Transverse colon (tissue), 4 donors: ENCODE results near the gene PTCD1. TPM values are rescaled to one million over a fixed set of nuclear protein-coding genes. Genes with fewer than 3 reads are reported as not detected.
"Not testable (repeated sequence)": the region's sequence is repeated elsewhere in the genome, so short reads cannot be mapped to it uniquely, and the experiment has no call there.

ENCODE experiments used
- DNase-seq: peaks from one replicate; pipeline ENCODE4 v3.0.0-alpha.2; 2019
- H3K27ac ChIP-seq, 4 donors: fragments of 200-600 bp; sonication (generic); 2 replicates each; pipeline ENCODE4 v1.5.1; 2016 to 2018; ENCODE audit warnings: inconsistent platforms in 4 of 4
- H3K27me3 ChIP-seq: fragments of 200-600 bp; sonication (generic); 2 replicates; pipeline ENCODE4 v1.5.1; 2017; ENCODE audit warnings: inconsistent platforms
- H3K36me3 ChIP-seq, 4 donors: fragments of 200-600 bp; sonication (generic); 2 replicates each; pipeline ENCODE4 v1.5.1; 2017 to 2019; ENCODE audit warnings: inconsistent platforms in 4 of 4
- H3K4me1 ChIP-seq, 4 donors: fragments of 200-600 bp; sonication (generic); 2 replicates each; pipeline ENCODE4 v1.5.1; 2017 to 2020; ENCODE audit warnings: inconsistent platforms in 4 of 4
- H3K4me3 ChIP-seq, 4 donors: fragments of 200-600 bp; sonication (generic); 1 replicate in 1 of 4; 2 replicates in 3 of 4; pipeline versions ENCODE4 v1.5.1 to v1.6.1; 2017 to 2019; ENCODE audit warnings: inconsistent platforms in 4 of 4
- H3K9me3 ChIP-seq, 2 donors: fragments of 200-600 bp; sonication (generic); 2 replicates each; pipeline ENCODE4 v1.5.1; 2017 to 2019; ENCODE audit warnings: inconsistent platforms in 2 of 2
- EP300 ChIP-seq: sonication (generic); formaldehyde crosslinking; IDR thresholded peaks from one replicate; pipeline ENCODE4 v1.6.1; 2017; ENCODE audit warnings: antibody characterized with exemption, low read depth
- POLR2A ChIP-seq: fragments of 450-650 bp; IDR thresholded peaks from one replicate; pipeline ENCODE4 v1.6.1; 2016; ENCODE audit warnings: antibody characterized with exemption, mild to moderate bottlenecking, moderate library complexity
- POLR2AphosphoS5 ChIP-seq, 3 donors: sonication (generic); formaldehyde crosslinking; IDR thresholded peaks; one replicate each; pipeline ENCODE4 v1.6.1; 2016; ENCODE audit warnings: antibody characterized with exemption in 3 of 3
- WGBS, 2 donors: methylation state at CpG; one replicate each; pipeline ENCODE4 v1.1.5; 2018; ENCODE audit warnings: low coverage in 1 of 2; 5-methylcytosine and 5-hydroxymethylcytosine counted together
- in situ Hi-C, 4 donors: fragments of 200-750 bp; cut with MboI; loops; one replicate each; pipeline versions ENCODE4 v1.15.0 to v1.15.1; 2017; ENCODE audit warnings: low sequenced_read_pairs in 3 of 4, low pct_ligation_motif_present in 1 of 4, low pct_unique_long_range_greater_than_20kb in 1 of 4
- intact Hi-C: fragments of 100-400 bp; cut with DNase I; formaldehyde crosslinking; loops from one replicate; pipeline ENCODE4 v1.15.1; 2023; ENCODE audit warnings: low total_unique reads
- total RNA-seq, 4 donors: library from RNA; depleted of rRNA; stranded (reverse); fragments of >200 nt; gene quantifications; one replicate each; pipeline ENCODE4 v1.1.0, GENCODE V29; 2016
- TF ChIP-seq, protein P1 (sequence below), 5 experiments: fragments of 200-600 bp in 3 of 5; fragments of 450-650 bp in 2 of 5; sonication (generic) in 3 of 5; IDR thresholded peaks; 1 replicate in 2 of 5; 2 replicates in 3 of 5; pipeline ENCODE4 v1.5.1; 2016 to 2017; ENCODE audit warnings: antibody characterized with exemption in 5 of 5, inconsistent platforms in 3 of 5, mild to moderate bottlenecking in 2 of 5, moderate library complexity in 1 of 5

The PTCD1 gene
- total RNA-seq, 4 donors from 2014 or later, result 1.8 to 38.2 (median 5.5) TPM

DNA sequence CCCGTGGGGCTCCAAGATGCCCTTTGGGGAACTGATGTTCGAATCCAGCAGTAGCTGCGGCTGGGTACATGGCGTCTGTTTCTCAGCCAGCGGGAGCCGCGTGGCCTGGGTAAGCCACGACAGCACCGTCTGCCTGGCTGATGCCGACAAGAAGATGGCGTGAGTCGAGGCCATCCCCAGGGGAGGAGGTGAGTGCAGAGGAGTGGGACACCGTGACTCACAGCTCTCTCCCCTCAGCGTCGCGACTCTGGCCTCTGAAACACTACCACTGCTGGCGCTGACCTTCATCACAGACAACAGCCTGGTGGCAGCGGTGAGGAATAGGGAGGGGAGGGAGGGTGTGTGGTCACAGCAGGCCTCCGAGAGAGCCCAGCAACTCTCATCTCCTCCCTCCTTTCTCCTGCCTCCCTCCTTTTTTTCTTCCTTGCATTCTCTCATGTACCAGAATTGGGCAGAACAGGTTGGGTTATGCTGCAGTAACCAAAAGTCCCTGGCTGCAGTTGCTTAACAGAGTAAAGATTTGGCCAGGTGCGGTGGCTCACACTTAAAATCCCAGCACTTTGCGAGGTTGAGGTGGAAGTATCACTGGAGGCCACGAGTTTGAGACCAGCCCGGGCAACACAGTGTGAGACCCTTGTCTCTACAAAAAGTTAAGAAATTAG, 47.5 kb downstream of the PTCD1 start:
- no peak overlapping the region for H3K27ac ChIP-seq
- no peaks in the 10 kb centered on the region for H3K9me3 ChIP-seq
- no peaks in the 10 kb centered on the region for H3K27me3 ChIP-seq
- DNase-seq, result no peak
- H3K4me1 ChIP-seq, result peaks cover 17 to 19% (median 17%) of the 10 kb centered on the region in 4 donors
- in situ Hi-C loops, result no loop called here
- WGBS, 2 donors, result 93 to 100% methylated on average over 1 to 23 of the region's 23 CpGs
- no peak overlapping the region for H3K4me3 ChIP-seq
- TF ChIP-seq POLR2AphosphoS5 (IDR thresholded peaks at IDR 0.05) (no peak), EP300 (no peak), POLR2A (no peak)
- TF ChIP-seq, protein P1, sequence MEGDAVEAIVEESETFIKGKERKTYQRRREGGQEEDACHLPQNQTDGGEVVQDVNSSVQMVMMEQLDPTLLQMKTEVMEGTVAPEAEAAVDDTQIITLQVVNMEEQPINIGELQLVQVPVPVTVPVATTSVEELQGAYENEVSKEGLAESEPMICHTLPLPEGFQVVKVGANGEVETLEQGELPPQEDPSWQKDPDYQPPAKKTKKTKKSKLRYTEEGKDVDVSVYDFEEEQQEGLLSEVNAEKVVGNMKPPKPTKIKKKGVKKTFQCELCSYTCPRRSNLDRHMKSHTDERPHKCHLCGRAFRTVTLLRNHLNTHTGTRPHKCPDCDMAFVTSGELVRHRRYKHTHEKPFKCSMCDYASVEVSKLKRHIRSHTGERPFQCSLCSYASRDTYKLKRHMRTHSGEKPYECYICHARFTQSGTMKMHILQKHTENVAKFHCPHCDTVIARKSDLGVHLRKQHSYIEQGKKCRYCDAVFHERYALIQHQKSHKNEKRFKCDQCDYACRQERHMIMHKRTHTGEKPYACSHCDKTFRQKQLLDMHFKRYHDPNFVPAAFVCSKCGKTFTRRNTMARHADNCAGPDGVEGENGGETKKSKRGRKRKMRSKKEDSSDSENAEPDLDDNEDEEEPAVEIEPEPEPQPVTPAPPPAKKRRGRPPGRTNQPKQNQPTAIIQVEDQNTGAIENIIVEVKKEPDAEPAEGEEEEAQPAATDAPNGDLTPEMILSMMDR (IDR thresholded peaks at IDR 0.05), result no peak
- peaks cover 0 to 19% (median 9%) of the 10 kb centered on the region in 4 donors for H3K36me3 ChIP-seq
- intact Hi-C loops, result no loop called here

DNA sequence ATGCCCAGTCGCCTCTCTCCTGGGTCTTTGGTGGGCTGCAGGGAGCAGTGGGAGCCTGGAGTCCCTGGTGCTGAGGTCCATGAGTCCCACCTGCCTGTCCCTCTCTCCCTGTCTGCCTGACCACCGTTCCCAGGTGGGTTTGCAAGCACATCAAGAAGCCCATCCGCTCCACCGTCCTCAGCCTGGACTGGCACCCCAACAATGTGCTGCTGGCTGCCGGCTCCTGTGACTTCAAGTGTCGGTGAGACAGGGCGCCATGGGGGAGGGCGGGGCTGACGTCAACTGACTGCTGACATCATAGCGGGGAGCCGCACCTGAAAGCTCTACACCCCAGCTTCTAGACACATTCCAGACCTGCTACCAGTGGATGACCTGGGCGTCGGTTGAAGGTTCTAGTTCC, 48.8 kb downstream of the PTCD1 start:
- no peak overlapping the region for H3K27ac ChIP-seq
- peaks cover 0 to 19% (median 9%) of the 10 kb centered on the region in 4 donors for H3K36me3 ChIP-seq
- intact Hi-C loops (no loop called here), in situ Hi-C loops (no loop called here)
- H3K27me3 ChIP-seq, result no peaks in the 10 kb centered on the region
- no peaks in the 10 kb centered on the region for H3K9me3 ChIP-seq
- no peak for DNase-seq
- WGBS, 2 donors, result 90 to 100% methylated on average over 2 to 13 of the region's 13 CpGs
- no peak overlapping the region for H3K4me3 ChIP-seq
- TF ChIP-seq, protein P1 (IDR thresholded peaks at IDR 0.05), result no peak
- TF ChIP-seq EP300 (no peak), POLR2A (no peak), POLR2AphosphoS5 (IDR thresholded peaks at IDR 0.05) (no peak)
- H3K4me1 ChIP-seq, result peaks cover 17 to 19% (median 17%) of the 10 kb centered on the region in 4 donors

DNA sequence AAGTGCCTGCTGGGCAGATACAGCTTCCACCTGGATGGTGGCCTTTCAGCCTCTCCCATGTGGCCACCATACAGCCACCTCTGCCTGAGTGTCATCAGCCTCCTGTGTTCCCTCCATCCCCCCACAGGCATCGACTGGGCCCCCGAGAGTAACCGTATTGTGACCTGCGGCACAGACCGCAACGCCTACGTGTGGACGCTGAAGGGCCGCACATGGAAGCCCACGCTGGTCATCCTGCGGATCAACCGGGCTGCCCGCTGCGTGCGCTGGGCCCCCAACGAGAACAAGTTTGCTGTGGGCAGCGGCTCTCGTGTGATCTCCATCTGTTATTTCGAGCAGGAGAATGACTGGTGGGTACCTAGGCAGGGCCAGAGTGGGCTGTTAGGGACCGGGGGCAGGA, 50.7 kb downstream of the PTCD1 start:
- WGBS, 2 donors, result 97% methylated on average over 14 of the region's 20 CpGs; no CpG with 5 or more reads in 1 of the 2 donors
- Histone ChIP-seq H3K4me1 (peaks cover 7 to 10% (median 10%) of the 10 kb centered on the region in 4 donors), H3K27ac (no peak overlapping the region), H3K36me3 (peaks cover 0 to 19% (median 9%) of the 10 kb centered on the region in 4 donors), H3K9me3 (no peaks in the 10 kb centered on the region), H3K27me3 (no peaks in the 10 kb centered on the region), H3K4me3 (no peak overlapping the region)
- intact Hi-C loops (no loop called here), in situ Hi-C loops (no loop called here)
- TF ChIP-seq, protein P1 (IDR thresholded peaks at IDR 0.05), result no peak
- TF ChIP-seq POLR2AphosphoS5 (IDR thresholded peaks at IDR 0.05) (no peak), EP300 (no peak)
- DNase-seq, result no peak

DNA sequence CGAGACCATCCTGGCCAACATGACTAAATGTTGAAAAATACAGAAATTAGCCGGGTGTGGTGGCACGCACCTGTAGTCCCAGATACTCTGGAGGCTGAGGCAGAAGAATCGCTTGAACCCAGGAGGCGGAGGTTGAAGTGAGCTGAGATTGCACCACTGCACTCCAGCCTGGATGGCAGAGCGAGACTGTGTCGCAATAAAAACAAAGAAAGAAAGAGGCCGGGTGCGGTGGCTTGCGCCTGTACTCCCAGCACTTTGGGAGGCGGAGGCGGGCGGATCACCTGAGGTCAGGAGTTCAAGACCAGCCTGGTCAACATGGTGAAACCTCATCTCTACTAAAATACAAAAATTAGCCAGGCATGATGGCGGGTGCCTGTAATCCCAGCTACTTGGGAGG, 51.4 kb downstream of the PTCD1 start:
- H3K9me3 ChIP-seq, intact Hi-C loops, H3K4me1 ChIP-seq, H3K27me3 ChIP-seq, H3K4me3 ChIP-seq, H3K27ac ChIP-seq, DNase-seq, in situ Hi-C loops: not testable (repeated sequence)
- 91 to 93% methylated on average over 5 to 14 of the region's 14 CpGs for WGBS, 2 donors
- peaks cover 0 to 19% (median 9%) of the 10 kb centered on the region in 4 donors for H3K36me3 ChIP-seq
